Activated CD4-positive, alpha-beta T cell treated with anti-CD3 and anti-CD28 coated beads, Interleukin-2, amount 10 ng/mL, durations not matched to agents 24 days and 14 days (primary cell): ENCODE results near the gene ESPL1. TPM values are rescaled to one million over a fixed set of nuclear protein-coding genes. Genes with fewer than 3 reads are reported as not detected.

Experiments
- DNase-seq: peaks from one replicate; pipeline ENCODE4 v3.0.0; 2022
- H3K27ac Mint-ChIP-seq: one replicate; pipeline ENCODE4 v1.8.0; 2022; ENCODE audit warnings: mild to moderate bottlenecking, mixed read lengths
- H3K27me3 Mint-ChIP-seq: one replicate; pipeline ENCODE4 v1.8.0; 2022; ENCODE audit warnings: mixed read lengths
- H3K36me3 Mint-ChIP-seq: one replicate; pipeline ENCODE4 v1.8.0; 2022; ENCODE audit warnings: low read depth, mild to moderate bottlenecking, mixed read lengths
- H3K4me1 Mint-ChIP-seq: one replicate; pipeline ENCODE4 v1.8.0; 2021; ENCODE audit warnings: mixed read lengths
- H3K4me3 Mint-ChIP-seq: one replicate; pipeline ENCODE4 v1.8.0; 2022; ENCODE audit warnings: mild to moderate bottlenecking, moderate library complexity, mixed read lengths
- H3K9me3 Mint-ChIP-seq: one replicate; pipeline ENCODE4 v1.8.0; 2021; ENCODE audit warnings: mixed read lengths
- intact Hi-C: fragments of 100-400 bp; cut with micrococcal nuclease; formaldehyde crosslinking; loops from one replicate; pipeline ENCODE4 v1.15.1; 2023
- total RNA-seq: library from RNA; stranded (reverse); gene quantifications from 2 replicates; pipeline ENCODE4 v1.2.3, GENCODE V29; 2022

The ESPL1 gene
- total RNA-seq = 71.8 and 76.7 TPM in 2 replicates

GRCh38 chr12:53267999-53268629 lies at the start of gene ESPL1:
Gene ESPL1, plus strand, starts transcription at chr12:53268299. Its CDS starts 468 bp downstream, at chr12:53268767.
- intact Hi-C loops = loop anchor here (1.0 to 5.0 kb wide), 5 partner anchors 16 to 111 kb away; partner anchors contain the start of gene MYG1
- Mint-ChIP-seq H3K27me3 (no peaks in the 10 kb centered on the region), H3K27ac (peak within 1 kb of the TSS; percentile 92), H3K4me1 (peaks cover 51% of the 10 kb centered on the region), H3K36me3 (peaks cover 28% of the 10 kb centered on the region), H3K9me3 (no peaks in the 10 kb centered on the region), H3K4me3 (peak within 1 kb of the TSS; percentile 89)
- DNase-seq = peak; percentile 96

DNA sequence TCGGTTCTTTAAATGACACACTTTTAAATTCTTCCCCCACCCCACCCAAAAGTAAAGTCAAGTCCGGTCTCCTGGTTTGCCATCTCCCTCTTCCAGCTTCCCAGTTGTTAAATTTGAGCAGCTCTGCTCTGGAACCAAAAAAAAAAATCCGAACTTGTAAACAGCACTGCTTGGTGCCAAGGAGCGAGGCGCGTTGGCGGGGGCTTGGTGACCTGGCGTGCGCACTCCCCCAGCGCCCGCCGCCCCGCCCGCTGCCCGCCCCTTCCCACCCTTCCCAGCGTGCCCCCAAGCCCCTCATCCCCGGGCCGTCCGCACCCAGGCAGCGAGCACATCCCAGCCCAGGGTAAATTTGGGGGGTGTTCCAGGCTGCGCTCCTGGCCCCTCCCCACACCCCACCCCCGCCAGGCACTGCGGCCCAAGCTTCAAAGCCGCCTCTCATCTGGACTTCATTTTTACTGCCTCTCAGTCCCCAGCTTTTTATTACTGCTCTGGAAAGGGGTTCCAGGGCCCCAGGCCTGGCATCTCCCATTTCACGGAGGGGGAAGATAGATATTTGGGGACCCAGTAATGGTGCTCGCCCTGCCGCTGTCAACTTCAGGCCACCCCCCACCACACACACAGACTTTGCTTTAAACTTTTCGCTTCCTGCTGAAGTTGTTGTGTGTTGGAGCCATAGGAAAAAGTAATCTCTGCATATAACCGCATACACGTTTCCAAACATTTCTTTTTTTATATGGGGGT lies 49.4 kb upstream of the ESPL1 start:
- Mint-ChIP-seq H3K27ac (peak overlapping the region; percentile 97), H3K9me3 (no peaks in the 10 kb centered on the region), H3K36me3 (peaks cover 40% of the 10 kb centered on the region), H3K4me3 (peak overlapping the region; percentile 97), H3K4me1 (peaks cover 81% of the 10 kb centered on the region), H3K27me3 (peaks cover 1% of the 10 kb centered on the region)
- DNase-seq = no peak
- intact Hi-C loops = loop anchor here (1.0 to 5.0 kb wide), 8 partner anchors 9 to 234 kb away; partner anchors contain the start of genes CSAD, ESPL1, PCBP2 and ZNF740

DNA sequence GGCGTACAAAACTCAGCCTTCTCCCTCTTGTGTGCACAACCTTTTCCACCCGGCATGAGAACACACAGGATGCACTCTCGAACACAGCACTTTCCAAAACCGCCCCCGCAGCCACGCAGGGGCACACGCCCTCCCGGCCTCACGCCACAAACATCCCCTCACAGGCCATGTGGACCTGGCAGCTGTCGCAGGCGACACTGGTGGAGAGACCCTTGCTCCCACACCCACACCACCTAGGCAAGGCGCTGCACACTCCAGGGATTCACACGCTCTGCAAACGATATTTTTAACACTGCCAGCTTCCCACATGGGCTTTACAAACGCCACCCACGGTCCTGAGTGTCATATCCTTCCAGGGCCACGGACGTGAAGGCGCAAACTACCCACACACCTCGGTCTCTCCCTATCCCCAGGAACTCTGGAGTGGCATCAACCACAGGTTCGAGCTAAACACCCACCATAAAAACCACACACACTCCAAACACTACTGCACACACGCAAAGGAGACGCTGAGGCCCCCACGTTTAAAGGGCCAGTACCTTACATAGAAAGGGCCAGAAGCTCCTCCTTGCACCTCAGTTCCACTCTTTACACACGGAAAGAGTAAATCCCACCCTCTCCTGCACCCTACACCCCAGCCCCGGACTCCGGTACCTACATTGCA lies 48.7 kb upstream of the ESPL1 start:
- Mint-ChIP-seq H3K9me3 (no peaks in the 10 kb centered on the region), H3K4me3 (peak overlapping the region; percentile 97), H3K27me3 (peaks cover 1% of the 10 kb centered on the region), H3K4me1 (peaks cover 81% of the 10 kb centered on the region), H3K36me3 (peaks cover 38% of the 10 kb centered on the region), H3K27ac (peak overlapping the region; percentile 97)
- intact Hi-C loops = loop anchor here (1.0 to 5.0 kb wide), 8 partner anchors 10 to 233 kb away; partner anchors contain the start of genes CSAD, ESPL1, PCBP2 and ZNF740
- peak; percentile 89 for DNase-seq

GRCh38 chr12:53219956-53220693 lies 48.0 kb upstream of the ESPL1 start:
- H3K36me3 Mint-ChIP-seq = peaks cover 35% of the 10 kb centered on the region
- peak; percentile 94 for DNase-seq
- H3K27ac Mint-ChIP-seq = peak overlapping the region; percentile 97
- peaks cover 82% of the 10 kb centered on the region for H3K4me1 Mint-ChIP-seq
- intact Hi-C loops = loop anchor here (1.0 to 5.0 kb wide), 9 partner anchors 11 to 232 kb away; partner anchors contain the start of genes CSAD, ESPL1, PCBP2 and PFDN5
- H3K4me3 Mint-ChIP-seq = peak overlapping the region; percentile 97
- peaks cover 1% of the 10 kb centered on the region for H3K27me3 Mint-ChIP-seq
- no peaks in the 10 kb centered on the region for H3K9me3 Mint-ChIP-seq

- peak overlapping the region; percentile 90 for H3K27ac Mint-ChIP-seq
- peak; percentile 96 for DNase-seq
- H3K4me3 Mint-ChIP-seq = peak overlapping the region; percentile 97
- intact Hi-C loops = loop anchor here (1.0 kb wide), 2 partner anchors 12 to 75 kb away; partner anchors contain the start of genes PFDN5 and RARG
- peaks cover 35% of the 10 kb centered on the region for H3K36me3 Mint-ChIP-seq
- H3K9me3 Mint-ChIP-seq = no peaks in the 10 kb centered on the region
- peaks cover 82% of the 10 kb centered on the region for H3K4me1 Mint-ChIP-seq
- H3K27me3 Mint-ChIP-seq = peaks cover 1% of the 10 kb centered on the region
Measured at GRCh38 chr12:53220694-53221202, 47.4 kb upstream of the ESPL1 start.

GRCh38 chr12:53221203-53222080 lies 46.7 kb upstream of the ESPL1 start:
- DNase-seq = peak; percentile 87
- peaks cover 1% of the 10 kb centered on the region for H3K27me3 Mint-ChIP-seq
- peak overlapping the region; percentile 90 for H3K27ac Mint-ChIP-seq
- H3K36me3 Mint-ChIP-seq = peaks cover 28% of the 10 kb centered on the region
- H3K9me3 Mint-ChIP-seq = no peaks in the 10 kb centered on the region
- H3K4me3 Mint-ChIP-seq = peak overlapping the region; percentile 97
- H3K4me1 Mint-ChIP-seq = peaks cover 77% of the 10 kb centered on the region
- intact Hi-C loops = loop anchor here (1.0 kb wide), 1 partner anchor 11 kb away; the partner anchor contains the start of gene RARG

GRCh38 chr12:53222170-53222721 lies 45.9 kb upstream of the ESPL1 start:
- DNase-seq = no peak
- intact Hi-C loops = no loop called here
- H3K4me3 Mint-ChIP-seq = peak overlapping the region; percentile 78
- H3K36me3 Mint-ChIP-seq = peaks cover 28% of the 10 kb centered on the region
- peak overlapping the region; percentile 90 for H3K27ac Mint-ChIP-seq
- H3K27me3 Mint-ChIP-seq = peaks cover 1% of the 10 kb centered on the region
- H3K4me1 Mint-ChIP-seq = peaks cover 74% of the 10 kb centered on the region
- H3K9me3 Mint-ChIP-seq = no peaks in the 10 kb centered on the region

GRCh38 chr12:53222806-53223261 lies 45.3 kb upstream of the ESPL1 start:
- Mint-ChIP-seq H3K27ac (peak overlapping the region; percentile 90), H3K4me1 (peaks cover 70% of the 10 kb centered on the region), H3K27me3 (peaks cover 1% of the 10 kb centered on the region), H3K9me3 (no peaks in the 10 kb centered on the region), H3K4me3 (peak overlapping the region; percentile 78), H3K36me3 (peaks cover 28% of the 10 kb centered on the region)
- no peak for DNase-seq
- intact Hi-C loops = no loop called here

DNA sequence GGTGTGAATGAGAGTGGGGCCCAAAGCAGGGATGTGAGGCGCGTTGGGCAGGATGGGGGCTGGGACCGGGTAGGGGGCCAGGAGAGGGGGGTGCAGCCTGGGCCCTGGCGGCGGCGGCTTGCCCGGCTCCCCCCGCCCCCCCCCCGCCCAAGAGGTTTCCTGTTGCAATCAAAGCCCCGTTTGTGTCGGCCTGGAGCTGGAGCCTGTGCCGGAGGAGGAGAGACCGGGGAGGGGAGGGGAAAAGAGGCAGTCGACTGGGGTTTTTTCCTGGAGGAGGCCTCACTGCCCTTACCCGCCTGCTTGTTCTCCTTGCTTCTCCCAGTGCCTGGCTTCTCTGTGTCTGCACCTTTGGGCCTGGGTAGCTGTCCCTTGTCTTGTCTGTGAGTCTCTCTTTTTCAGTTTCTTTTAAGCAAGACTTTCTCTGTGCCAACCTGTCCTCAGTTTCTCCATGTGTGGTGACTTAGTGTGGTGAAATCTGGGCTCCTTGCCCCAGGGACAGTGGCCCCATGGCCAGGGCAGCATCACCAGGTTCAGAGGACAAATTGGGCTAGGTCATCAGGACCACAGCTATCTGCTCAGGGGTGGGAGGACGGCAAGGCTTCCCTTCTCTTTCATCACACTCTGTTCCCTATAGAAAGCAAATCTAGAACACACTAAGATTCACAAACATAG lies 44.6 kb upstream of the ESPL1 start:
- Mint-ChIP-seq H3K4me3 (peak overlapping the region; percentile 78), H3K9me3 (no peaks in the 10 kb centered on the region), H3K36me3 (peaks cover 28% of the 10 kb centered on the region), H3K4me1 (peaks cover 68% of the 10 kb centered on the region), H3K27me3 (peaks cover 1% of the 10 kb centered on the region), H3K27ac (peak overlapping the region; percentile 84)
- intact Hi-C loops = no loop called here
- peak; percentile 77 for DNase-seq

- Mint-ChIP-seq H3K36me3 (peaks cover 22% of the 10 kb centered on the region), H3K9me3 (no peaks in the 10 kb centered on the region), H3K4me1 (peaks cover 66% of the 10 kb centered on the region), H3K4me3 (peak overlapping the region; percentile 65), H3K27ac (peak overlapping the region; percentile 84), H3K27me3 (peaks cover 1% of the 10 kb centered on the region)
- intact Hi-C loops = no loop called here
- DNase-seq = peak; percentile 65
Measured at GRCh38 chr12:53224061-53224896, 43.8 kb upstream of the ESPL1 start.
